Measurements from ENCODE around the gene SOX30.
A peak's percentile ranks its signal among the peaks of the same experiment; 100 is the strongest.

SOX30 gene

DNA sequence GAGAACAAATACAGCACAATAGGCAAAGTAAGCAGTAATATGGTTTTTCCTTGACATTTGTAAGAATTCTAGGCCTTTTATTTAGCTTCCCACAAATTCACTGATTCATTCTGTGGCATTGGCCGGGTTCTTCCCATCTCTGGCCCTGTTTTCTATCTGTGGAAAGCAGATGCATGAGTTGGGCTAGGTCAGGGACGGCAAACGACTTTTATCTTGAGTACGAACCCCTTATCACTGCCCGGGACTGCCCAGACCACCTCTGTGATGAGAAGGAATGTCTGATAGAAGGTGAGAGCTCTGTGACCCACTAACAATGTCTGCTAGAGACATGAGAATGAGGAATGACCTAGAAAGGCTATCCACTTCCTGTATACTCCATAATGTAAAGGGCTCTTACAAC, 41.2 kb downstream of the SOX30 start:
- DNase-seq (ENCODE audit: low read depth in 1 of 2, low spot score in 1 of 2): no peak

GRCh38 chr5:157608972-157609565, 43.2 kb downstream of the SOX30 start:
- no peak for DNase-seq (ENCODE audit: low read depth in 1 of 2, low spot score in 1 of 2)

DNA sequence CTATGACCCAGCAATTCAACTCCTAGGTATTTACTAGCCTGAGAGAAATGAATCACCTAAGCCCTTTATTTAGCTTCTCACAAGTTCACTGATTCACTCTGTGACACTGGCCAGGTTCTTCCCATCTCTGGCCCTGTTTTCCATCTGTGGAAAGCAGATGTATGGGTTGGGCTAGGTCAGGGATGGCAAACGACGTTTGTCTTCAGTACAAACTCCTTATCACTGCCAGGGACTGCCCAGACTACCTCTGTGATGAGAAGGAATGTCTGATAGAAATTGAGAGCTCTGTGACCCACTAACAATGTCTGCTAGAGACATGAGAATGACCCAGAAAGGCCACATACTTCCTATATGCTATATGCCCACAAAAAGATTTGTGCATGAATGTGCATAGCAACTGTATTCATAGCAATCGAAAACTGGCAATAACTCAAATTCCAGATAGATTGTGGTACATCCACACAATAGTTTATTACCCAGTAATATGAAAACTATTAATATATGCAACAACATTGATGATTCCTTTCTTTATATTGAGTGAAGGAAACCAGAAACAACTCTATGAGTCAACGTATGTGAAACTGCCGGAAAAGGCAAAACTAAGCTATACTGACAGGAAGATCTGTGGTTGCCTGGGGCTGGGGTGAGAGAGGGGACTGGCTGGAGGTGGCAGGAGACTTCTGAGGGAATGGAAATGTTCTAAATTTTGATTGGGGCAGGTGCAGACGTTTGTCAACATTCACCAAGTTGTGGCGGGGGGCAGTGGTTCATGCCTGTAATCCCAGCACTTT, 44.7 kb downstream of the SOX30 start:
- DNase-seq (ENCODE audit: low read depth in 1 of 2, low spot score in 1 of 2): peak; percentile 34 to 36

DNA sequence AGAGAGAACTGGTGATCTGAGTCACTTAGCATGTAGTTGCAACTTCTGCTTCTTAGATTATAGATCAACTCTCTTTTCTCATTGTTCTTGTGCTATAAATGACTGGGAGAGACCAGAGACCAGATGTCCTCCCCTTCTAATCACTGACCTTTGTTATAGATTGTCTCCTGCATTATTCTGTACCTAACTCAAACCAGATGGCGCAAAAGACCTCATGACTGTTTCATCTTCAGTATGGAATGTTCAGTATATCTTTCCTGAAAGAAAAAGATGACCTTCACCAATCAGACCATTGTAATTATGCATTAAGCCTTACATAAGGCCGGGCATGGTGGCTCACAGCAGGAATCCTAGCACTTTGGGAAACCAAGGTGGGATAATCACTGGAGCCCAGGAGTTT, 46.2 kb downstream of the SOX30 start:
- no peak for DNase-seq (ENCODE audit: low read depth in 1 of 2, low spot score in 1 of 2)

DNA sequence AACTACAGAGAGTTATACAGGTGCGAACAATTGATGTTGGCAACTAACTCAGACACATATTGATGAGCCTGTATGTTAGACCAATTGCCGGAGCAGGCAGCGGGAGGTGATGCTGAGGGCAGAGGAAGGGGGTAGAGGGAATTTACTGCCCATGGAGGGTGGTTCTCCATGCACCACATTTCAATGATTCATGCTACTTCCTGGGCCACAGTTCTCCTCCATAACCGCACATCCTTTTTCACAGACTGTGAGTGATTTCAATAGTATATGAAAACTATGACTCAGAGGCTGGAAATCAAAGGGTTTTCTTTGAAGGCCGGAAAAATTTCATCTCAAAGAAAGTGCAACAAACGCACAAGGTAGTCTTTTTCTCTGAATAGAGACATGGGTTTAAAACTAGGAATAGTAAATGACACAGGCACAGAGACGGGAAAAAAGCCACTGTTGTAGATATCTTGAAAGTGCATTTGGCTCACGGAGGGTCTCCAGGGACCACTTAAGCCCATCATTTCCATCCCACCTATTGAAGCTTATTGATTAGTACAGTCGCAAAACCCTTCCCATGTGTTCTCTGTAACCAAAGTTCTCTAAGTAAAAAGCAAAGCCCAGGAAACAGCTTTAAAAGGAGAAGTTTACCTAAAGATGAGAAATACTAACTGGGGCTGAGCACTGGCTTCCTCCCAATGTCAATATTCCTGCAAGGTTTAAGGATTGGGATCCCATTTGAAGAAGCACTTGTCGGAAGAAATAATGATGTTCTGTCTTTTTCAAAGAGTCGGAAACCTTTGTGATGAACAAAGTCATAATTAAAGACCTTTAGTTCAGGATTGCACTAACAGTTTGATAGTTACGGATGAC, 48.7 kb downstream of the SOX30 start:
- DNase-seq (ENCODE audit: low read depth in 1 of 2, low spot score in 1 of 2): peak; percentile 34 to 56

GRCh38 chr5:157602505-157602904, 49.7 kb downstream of the SOX30 start:
- peak in 1 of 2 donors; percentile 30 for DNase-seq (ENCODE audit: low read depth in 1 of 2, low spot score in 1 of 2)

- no peak for DNase-seq (ENCODE audit: low read depth in 1 of 2, low spot score in 1 of 2)
These were observed 52.0 kb downstream of the SOX30 start for GRCh38 chr5:157600252-157600651.

- DNase-seq (ENCODE audit: low read depth in 1 of 2, low spot score in 1 of 2): no peak
These were observed 52.7 kb downstream of the SOX30 start for GRCh38 chr5:157599565-157599964.

- DNase-seq (ENCODE audit: low read depth in 1 of 2, low spot score in 1 of 2): no peak
These were observed 53.8 kb downstream of the SOX30 start for GRCh38 chr5:157598350-157598936.

GRCh38 chr5:157597277-157597676, 55.0 kb downstream of the SOX30 start:
- DNase-seq (ENCODE audit: low read depth in 1 of 2, low spot score in 1 of 2): no peak

DNA sequence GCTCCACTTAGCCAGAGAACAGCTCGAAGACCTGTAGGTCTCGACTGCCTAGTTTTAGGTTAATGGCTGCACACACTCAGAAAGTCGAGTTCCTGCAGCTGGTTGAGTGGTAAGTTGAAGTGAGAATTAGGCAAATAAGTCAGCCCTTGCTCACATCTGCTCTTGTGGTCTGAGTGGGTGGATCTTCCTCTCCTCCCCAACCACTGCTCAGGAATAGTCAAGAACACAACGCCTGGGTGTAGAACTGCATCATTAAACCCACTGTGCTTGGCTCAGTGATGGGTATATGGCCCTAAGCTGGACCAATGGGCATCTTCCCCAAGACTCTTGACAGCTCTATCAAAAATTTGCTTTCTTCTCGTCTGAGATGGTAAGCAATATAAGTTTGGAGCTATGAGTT, 55.8 kb downstream of the SOX30 start:
- peak in 1 of 2 donors; percentile 19 for DNase-seq (ENCODE audit: low read depth in 1 of 2, low spot score in 1 of 2)

DNA sequence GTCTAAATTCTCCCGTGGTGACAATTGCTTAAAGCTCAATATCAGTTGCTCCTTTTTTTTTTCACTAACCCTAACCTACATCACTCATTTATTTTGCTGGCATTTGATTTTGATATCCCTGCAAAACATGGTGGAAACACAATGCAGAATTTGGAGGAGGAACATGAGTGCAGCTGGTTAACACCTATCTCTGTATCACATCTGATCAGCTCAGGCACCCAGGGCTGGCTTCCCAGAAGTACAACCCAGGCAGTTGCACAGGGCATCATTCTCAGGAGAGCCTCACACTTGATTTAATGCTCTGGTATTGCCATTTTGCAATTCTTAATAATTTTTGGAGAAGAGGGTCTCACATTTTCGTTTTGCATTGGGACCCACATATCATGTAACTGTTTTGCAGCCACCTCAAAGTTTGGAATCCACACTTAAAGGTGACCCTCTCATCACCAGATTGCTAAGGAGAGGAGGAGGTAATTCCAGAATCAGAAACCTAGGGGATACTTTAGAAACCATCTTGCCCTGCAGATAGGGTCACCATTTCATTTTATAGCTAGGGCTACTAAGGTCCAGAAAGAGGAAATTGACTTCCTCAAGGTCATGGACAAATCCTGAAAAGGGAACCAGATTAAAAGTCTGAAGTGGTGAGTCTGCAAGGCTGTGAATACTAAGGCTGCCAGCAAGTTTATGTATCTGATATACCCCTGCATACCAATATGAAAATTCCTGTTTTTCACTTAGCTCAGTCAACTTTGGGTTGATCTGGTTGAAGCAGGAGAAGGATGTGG, 57.4 kb downstream of the SOX30 start:
- DNase-seq (ENCODE audit: low read depth in 1 of 2, low spot score in 1 of 2): no peak

- no peak for DNase-seq (ENCODE audit: low read depth in 1 of 2, low spot score in 1 of 2)
These were observed 58.0 kb downstream of the SOX30 start for GRCh38 chr5:157594257-157594656.

DNA sequence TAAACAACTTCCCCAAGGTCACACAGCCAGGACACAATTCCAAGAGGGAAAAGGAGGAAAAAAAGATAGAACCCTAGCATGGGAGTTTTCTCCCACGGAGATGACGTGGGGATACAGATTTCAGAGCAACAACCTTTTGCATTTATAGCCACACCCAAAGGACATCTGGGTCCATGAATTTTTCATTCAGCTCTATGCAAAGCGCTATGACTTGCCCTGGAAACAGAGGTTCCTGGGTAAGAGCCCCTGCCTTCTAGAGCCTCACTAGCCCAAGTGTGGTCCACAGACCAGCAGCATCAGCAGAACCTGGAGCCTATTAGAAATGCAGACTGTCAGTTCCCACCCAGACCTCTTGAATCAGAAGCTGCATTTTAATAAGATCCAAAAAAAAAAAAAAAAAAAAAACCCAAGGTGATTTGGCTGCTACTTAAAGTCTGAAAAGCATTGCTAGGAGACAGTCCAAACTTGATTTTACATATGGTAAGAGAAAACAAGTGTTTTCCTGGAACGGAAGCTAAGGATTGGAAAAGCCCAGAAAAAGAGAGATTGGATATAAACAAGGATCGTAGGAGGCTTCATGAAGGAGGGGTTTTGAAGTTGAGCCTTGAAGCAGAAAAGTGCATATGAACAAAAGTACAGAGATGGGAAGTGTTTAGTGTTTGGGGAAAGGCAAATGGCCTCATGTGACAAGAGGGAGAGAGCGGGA, 59.0 kb downstream of the SOX30 start:
- DNase-seq (ENCODE audit: low read depth in 1 of 2, low spot score in 1 of 2): no peak

DNA sequence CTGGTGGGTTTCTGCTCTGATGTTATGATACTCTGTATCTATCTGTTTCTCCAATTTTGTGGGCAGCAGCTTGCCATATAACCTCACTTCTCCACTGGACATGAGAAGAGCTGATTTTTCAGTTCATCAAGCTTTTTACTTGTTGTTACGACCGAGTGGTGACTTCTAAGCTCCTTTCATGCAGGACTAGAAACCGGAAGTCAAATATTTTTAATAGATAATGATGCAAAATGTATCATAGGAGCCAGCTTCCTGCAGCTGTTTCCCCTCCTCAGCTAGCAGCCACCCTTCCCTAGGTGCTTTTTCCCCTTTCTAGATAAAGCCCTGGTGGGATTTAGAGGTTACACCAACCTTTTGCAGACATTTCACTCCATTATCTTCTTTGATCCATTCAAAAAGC, 59.6 kb downstream of the SOX30 start:
- no peak for DNase-seq (ENCODE audit: low read depth in 1 of 2, low spot score in 1 of 2)

DNA sequence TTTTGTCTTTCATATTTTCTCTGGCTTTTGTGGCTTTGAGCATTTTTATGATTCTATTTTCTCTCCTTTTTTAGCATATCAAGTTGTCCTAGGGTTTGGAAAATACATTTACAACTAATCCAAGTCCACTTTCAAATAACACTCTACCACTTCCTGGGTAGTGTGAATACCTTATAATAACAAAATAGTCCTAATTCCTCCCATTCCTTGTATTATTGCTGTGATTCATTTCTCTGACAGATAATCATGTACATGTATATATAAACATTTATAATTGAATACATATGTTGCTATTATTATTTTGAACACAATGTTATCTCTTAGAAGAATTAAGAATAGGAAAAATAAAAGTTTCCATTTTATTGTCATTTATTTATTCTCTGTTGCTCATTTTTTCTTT, 61.8 kb downstream of the SOX30 start:
- DNase-seq (ENCODE audit: low read depth in 1 of 2, low spot score in 1 of 2): no peak

DNA sequence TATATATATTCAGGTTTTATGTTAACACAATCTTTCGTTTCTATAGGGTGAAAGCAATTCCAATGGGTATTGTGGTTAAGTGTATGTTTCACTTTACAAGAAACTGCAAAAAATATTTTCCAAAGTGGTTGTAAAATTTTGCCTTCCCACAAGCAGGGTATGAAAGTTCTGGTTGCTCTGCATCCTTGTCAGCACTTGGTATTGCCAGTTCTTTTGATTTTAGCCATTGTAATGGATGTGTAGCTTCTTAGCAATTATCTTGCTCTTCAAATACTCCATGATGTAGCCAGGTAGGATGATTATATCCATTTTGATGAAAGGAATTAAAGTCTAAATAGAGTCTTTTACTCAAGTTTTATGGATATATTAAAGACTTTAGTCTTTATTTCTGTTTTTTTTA, 67.6 kb downstream of the SOX30 start:
- no peak for DNase-seq (ENCODE audit: low read depth in 1 of 2, low spot score in 1 of 2)

- no peak for DNase-seq (ENCODE audit: low read depth in 1 of 2, low spot score in 1 of 2)
These were observed 69.3 kb downstream of the SOX30 start for GRCh38 chr5:157582731-157583620.

- no peak for DNase-seq (ENCODE audit: low read depth in 1 of 2, low spot score in 1 of 2)
These were observed 70.3 kb downstream of the SOX30 start for GRCh38 chr5:157581901-157582300.

Measured in activated T-helper 1 cell treated with anti-CD3 and anti-CD28 coated beads, Interleukin-2, amount 50 U/mL, for 16 hours (primary cell).